Measurements from ENCODE around the gene CFAP74.
"Not testable (repeated sequence)": the region's sequence is repeated elsewhere in the genome, so short reads cannot be mapped to it uniquely, and the experiment has no call there.

Gene CFAP74

DNA sequence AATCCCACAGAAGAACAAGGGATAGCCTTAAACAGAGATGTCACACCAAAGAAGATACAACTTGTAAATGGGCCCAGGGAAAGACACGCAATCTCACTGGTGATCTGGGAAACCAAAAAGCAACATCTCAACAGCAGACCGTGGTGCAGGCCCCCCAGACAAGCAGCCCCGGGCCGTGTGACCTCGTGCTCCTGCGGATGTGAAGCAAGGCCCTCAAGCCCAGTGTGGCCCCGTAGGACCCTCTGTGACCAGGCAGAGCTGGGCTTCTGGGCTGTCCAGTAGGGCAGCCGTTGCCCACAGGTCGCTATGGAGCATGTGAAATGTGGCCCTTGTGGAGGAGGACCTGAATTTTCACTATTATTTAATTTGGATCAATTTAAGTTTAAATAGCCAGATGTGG is 49.6 kb downstream of the CFAP74 start:
- DNase-seq (ENCODE audit: low read depth in 2 of 2, low spot score in 1 of 2), result no peak

DNA sequence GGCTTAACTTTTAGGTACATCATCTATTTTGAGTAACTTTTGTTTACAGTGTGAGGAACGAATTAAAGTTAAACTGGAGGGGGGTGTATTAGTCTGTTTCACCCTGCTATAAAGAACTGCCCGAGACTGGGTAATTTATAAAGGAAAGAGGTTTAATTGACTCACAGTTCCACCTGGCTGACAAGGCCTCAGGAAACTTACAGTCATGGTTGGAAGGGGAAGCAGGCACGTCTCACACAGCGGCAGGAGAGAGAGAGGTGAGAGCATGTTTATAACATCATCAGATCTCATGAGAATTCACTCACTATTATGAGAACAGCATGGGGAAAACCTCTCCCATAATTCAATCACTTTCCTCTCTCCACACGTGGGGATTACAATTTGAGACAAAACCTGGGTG is 52.6 kb downstream of the CFAP74 start:
- DNase-seq (ENCODE audit: low read depth in 2 of 2, low spot score in 1 of 2), result no peak

DNA sequence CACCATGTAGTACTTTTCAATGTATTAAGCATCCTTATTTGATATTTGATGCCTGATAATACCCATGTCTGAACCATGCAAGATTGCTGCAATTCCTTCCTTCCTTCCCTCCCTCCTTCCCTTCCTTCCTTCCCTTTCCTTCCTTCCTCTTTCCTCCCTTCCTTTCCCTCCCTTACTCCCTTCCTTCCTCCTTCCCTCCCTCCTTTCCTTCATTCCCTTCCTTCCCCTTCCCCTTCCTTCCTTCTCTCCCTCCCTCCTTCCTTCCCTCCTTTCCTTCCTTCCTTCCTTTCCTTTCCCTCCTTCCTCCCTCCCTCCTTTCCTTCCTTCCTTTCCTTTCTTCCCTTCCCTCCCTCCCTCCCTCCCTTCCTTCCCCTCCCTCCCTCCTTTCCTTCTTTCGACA is 54.8 kb downstream of the CFAP74 start:
- DNase-seq (ENCODE audit: low read depth in 2 of 2, low spot score in 1 of 2), result no peak

DNA sequence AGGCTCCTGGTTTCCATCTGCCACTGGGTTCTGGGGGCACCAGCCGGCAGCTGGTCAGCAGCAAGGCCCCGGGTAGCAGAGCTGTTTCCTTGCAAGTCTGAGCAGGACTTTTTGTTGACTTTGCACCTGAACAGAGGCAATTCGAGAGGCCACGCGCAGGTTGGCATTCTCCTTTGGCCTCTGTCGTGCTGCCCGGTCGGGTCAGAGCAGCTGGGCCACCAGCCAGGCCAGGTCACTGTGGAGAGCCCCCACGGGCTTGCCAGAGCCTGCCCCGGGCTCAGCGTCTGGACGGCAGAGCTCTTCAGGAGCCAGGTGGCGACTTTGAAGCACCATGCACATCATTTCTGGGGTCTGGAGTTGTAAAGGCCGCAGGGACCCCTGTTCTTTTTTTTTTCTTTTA is 56.1 kb downstream of the CFAP74 start:
- DNase-seq (ENCODE audit: low read depth in 2 of 2, low spot score in 1 of 2), result no peak

DNA sequence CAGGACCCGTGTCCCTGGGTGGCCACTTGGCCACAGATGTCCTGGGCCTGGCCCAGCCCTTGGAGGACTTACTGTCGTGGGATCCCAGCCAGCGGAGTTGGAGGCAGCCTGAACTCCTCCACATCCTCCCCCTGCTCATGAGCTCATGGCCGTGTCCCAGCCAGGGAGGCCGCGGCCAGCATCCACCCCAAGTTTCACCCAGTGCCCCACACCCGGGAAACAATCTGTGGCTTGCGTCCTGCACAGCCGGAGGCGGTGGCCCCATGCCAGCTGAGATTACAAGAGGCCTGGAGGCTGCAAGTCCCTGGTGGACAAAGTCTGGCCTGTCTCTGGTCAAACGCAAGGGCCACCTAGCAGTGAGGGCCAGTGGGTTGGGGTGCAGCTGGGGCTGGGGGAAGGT is 57.0 kb downstream of the CFAP74 start:
- no peak for DNase-seq (ENCODE audit: low read depth in 2 of 2, low spot score in 1 of 2)

DNA sequence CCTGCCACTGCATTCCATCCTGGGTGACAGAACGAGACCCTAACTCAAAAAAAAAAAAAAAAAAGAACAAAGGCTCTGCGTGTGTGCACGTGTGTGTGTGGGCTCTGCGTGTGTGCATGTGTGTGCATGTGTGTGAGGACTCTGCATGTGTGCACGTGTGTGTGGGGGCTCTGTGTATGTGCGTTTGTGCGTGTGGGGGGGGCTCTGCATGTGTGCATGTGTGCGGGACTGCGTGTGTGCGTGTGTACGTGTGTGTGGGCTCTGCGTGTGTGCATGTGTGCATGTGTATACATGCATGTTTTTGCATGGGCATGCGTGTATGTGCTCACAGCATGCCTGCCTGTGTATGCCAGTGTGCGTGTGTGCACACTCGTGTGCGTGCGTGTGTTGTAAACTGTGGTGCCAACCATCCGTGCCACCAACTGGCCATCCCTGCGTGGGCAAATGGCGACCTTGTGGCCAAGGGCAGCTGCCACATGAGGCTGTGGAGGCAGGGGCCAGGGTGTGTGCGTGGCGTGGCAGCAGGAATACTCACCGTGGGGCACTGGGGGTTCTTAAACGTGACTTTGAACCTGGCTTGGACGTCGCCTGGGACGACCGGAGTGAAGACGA is 57.7 kb downstream of the CFAP74 start:
- DNase-seq (ENCODE audit: low read depth in 2 of 2, low spot score in 1 of 2), result no peak

DNA sequence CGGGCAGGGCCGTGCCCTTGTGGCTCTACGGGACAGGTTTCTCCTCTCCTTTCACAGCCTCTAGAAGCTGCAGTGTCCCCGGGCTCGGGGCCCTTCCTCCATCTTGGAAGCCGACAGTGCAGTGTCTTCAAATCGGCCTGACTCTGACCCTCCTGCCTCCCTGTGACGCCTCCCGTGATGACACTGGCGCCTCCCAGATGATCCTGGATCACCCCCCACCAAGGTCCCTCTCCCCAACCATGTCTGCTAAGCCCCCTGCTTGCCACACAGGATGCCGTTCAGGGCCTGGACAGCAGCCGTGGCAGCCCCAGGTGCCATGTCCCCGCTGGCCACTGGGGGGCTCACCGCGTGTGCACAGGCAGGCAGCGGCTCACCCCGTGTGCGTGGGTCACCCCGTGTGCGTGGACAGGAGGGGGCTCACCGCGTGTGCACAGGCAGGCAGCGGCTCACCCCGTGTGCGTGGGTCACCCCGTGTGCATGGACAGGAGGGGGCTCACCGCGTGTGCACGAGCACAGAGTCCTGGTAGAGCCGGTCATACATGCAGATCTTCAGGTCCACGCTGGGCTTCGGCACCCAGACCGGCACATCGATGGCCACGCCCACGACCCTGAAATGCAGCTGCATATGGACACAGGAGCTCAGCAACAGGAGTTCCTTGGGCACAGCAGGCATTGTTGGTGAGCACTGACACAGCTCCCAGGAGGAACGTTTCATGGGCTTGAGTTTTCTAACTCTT is 59.6 kb downstream of the CFAP74 start:
- peak; percentile 22 to 28 for DNase-seq (ENCODE audit: low read depth in 2 of 2, low spot score in 1 of 2)

DNA sequence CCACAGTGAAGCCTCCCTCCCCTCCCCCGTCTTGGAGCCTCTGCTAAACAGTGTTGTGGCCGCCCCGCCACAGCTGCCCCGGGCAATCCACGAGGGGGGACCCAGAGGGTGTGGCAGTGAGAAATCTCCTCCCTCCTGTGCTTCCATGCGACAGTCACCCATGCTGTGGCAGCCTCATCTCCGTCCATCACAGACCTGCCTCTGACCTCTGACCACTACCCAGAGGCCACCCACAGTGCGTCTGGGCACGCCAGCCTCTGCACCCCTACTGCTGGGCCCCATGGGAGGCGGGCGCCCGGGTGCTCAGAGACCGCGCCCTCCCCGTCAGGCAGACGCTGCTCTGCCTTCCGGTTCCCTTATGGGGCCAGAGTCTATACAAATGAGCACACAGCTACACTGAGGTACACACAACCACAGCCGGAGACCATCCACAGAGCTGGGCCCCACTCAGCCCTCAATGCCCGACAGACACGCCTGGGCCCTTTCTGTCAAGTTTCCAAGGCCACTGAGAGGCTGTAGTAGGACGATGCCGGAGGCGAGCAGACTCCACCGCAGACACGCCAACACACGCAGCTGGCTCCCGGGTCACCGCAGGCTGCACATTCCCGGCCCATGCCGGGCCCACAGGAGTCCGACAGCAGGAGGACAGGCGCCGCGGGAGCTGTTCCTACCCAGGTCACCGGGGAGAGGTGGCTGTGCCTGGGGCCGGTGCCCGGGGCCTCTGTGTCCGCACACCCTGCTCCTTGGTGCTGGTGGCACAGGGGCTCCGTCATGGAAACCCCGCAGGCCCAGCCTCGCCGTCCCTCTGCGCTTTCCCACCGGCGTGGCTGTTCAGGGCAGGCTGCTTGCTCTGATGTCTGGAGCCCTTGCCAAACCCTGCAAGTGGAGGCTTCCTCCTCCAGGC is 60.6 kb downstream of the CFAP74 start:
- DNase-seq (ENCODE audit: low read depth in 2 of 2, low spot score in 1 of 2), result no peak

DNA sequence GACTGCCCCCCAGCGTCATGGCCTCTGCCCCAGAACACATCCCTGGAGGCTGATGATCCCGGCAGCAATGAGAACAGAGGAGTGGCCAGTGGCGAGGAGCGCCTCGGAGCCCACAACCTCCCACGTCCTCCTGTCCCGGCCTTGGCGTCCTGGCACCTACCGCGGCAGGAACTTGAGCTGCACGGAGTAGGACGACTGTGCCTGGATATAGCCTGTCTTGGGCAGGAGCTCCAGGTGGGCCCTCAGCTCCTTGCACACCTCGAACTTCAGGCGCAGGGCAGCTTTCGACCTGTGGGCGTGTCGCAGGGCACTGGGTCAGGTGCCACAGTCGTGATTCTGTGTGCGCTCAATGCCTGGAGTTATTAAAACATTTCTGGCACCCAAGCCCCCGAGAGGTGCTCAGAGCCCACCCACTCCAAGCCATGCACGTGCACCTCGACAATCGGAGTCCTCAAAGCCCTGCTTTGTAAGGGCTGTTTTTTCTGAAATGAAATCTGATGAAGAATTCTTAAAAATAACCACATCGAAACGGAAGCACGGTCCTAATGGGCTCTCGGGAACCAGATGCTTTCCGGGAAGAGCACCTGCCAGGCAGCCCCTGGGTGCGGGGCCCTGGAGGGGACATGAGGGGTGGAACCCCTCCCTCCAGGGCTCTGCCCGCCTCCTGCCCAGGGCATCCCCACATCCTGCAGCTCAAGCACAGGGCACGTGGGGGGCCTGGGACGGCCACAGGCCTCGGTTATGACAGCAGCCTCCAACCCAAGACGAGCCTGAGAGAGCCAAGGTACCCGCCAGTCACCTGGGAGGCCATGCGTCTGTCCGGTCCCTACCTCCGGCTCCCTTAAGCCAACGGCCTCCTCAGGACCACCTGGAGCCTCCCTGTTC is 61.5 kb downstream of the CFAP74 start:
- DNase-seq (ENCODE audit: low read depth in 2 of 2, low spot score in 1 of 2), result no peak

DNA sequence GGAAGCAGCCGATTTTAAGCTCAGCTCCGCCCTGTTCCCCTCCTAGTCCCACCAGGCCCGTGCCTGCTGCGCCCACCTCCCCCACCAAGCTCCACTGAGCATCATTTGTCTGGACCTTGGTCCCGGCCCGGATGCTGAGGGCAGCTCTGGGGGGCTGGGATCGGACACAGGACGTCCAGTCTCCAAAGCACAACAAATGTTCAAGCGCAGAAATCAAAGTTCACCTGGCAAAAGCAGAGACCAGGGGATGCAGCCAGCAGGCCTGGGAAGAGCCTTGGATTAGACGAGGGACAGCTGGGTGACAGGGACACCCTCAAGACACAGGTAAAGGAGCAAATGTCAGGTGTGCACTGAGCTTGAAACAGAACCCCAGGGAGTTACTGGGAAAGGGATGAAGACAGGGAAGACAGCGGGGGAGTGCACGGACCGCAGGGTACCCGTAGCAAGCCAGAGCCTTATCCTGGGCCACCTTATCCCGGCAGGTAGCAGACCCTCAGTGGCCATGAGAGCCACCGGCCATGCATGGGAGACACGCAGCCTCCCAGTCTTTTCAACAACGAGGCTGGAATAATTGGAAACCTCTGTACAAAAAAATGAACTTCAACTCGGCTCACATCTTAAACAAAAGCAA is 62.3 kb downstream of the CFAP74 start:
- no peak for DNase-seq (ENCODE audit: low read depth in 2 of 2, low spot score in 1 of 2)

DNA sequence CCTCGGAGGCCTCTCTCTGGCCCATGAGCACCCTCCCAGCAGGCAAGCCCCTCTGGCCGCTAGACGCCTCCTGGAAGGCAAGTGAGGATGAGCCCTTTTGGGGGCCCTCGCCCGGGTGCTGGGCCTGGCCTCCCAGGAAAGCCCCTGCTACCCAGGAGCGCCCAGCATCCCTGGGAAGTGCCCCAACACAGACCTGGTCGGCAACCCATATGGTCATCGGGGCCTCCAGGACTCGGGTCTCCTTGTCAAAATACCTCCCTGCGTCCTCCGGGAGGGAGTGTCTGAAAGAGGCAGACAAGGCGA is 63.5 kb downstream of the CFAP74 start:
- no peak for DNase-seq (ENCODE audit: low read depth in 2 of 2, low spot score in 1 of 2)

DNA sequence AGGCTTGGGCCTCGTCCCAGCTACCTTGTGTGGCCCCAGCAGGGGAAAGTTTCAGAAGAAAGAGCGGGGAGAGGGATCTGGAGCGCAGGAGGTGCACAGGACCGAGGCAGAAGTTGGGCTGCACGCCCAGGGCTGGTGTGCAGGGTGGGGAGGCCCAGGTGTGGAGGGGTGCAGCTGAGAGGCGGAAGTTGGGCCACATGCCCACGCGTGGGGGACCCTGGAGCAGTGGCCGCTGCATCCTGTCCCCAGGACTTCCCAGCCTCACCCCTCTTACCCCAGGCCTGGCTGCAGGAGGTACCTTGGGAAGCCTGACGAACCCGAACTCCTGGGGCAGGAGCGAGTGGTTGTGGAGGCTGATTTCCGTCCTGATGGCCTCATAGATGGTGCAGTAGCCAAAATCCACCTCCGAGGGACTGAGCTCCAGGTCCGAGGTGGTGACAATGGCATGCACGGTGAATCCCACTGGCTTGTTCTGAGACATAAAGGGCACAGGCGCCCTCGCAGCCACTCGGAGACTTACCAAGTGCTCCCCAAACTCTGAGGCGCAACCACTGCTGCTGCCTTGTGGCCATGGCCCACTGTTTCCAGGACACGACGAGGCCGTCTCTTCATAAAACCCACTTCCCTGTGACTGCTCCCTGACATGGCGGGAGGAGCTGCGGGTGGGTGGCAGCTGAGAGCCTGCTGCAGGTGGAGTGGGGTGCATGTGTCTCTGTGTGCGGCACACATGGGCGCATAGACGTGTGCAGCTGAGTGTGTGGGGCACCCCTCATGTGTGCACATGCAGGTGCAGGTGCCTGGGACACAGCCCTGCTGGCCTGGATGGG is 64.1 kb downstream of the CFAP74 start:
- no peak for DNase-seq (ENCODE audit: low read depth in 2 of 2, low spot score in 1 of 2)

DNA sequence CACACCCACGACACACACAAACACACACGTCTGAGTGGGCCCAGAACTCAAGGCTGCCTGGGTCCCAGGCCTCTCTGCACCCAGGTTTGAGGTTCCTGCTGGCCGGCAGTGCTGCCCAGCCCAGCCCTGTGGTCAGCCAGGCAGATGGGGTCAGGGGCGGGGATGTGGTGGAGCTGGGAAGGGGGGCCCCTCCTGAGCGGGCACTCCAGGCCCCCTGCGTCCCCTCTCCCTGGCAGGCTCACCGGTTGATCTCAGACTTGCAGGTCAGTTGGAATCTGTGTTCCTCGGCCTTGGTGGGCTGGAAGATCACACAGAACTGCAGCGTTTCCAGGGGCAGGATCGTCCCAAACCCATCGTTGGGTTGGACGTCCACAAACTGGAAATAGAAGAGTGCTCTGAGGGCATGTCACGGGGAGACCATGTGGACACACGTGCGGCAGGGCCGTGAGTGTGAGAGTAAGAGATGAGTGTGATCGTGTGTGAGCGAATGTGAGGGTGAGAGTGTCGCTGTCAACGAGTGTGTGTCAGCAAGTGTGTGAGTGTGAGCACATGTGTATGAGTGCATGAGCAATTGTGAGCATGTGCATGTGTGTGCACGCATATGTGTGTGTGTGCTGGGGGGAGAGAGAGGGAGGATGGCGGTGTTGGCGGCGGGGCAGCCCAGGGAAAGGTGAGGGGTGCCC is 64.8 kb downstream of the CFAP74 start:
- no peak for DNase-seq (ENCODE audit: low read depth in 2 of 2, low spot score in 1 of 2)

DNA sequence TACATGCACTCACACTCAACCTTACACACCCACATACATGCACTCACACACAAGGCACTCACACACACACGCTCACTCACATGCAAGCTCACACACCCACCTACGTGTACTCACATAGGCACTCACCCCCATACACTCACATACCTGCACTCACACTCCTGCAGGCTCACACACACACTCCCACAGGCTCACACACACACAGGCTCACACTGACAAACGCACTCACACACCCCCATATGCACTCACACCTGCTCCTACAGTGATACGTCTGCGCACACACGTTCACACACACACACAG is 65.4 kb downstream of the CFAP74 start:
- no peak for DNase-seq (ENCODE audit: low read depth in 2 of 2, low spot score in 1 of 2)

DNA sequence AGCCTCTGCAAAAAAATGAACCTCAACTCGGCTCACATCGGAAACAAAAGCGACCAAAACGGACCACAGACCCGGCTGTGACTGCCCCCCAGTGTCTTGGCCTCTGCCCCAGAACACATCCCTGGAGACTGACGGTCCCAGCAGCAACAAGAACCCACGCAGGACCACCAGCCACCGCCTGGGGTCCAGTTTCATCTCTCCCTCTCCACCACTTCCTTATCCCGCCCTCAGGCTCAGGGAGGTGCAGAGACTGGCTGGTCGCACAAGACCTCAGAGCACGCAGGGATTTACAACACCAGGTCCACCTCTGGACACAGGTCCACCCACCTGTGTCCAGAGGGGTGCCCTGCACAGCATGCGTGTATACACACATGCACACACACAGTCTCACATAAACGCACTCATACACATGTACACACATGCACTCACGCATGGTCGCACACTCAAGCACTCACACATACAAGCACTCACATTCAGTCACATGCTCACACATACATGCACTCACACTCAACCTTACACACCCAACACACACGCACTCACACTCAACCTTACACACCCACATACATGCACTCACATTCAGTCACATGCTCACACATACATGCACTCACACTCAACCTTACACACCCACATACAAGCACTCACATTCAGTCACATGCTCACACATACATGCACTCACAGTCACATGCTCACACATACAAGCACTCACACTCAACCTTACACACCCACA is 65.9 kb downstream of the CFAP74 start:
- no peak for DNase-seq (ENCODE audit: low read depth in 2 of 2, low spot score in 1 of 2)

DNA sequence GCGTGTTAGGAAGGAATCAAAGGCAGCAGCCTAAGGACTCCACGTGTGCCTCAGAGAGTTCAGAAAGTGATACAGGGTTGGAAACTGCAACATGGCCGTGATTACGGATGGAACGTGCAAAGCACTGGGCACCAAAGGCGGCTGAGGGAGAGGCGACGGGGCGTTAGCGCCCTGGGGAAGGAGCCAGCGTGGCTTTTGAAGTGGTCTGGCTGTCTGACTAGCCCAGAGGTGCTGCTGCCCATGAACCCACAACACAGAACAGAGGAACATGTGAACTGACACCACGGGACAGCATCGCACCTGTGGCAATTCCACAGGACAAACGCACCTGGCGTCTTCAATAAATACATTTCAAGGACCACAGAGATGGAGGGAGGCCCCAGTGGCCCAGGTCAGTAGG is 66.5 kb downstream of the CFAP74 start:
- DNase-seq (ENCODE audit: low read depth in 2 of 2, low spot score in 1 of 2), result no peak

DNA sequence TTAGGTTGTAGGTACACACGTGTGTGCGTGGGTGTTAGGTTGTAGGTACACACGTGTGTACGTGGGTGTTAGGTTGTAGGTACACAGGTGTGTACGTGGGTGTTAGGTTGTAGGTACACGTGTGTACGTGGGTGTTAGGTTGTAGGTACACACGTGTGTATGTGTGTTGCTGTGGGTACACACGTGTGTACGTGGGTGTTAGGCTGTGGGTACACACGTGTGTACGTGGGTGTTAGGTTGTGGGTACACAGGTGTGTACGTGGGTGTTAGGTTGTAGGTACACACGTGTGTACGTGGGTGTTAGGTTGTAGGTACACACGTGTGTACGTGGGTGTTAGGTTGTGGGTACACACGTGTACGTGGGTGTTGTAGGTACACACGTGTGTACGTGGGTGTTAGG is 68.7 kb downstream of the CFAP74 start:
- not testable (repeated sequence) for DNase-seq (ENCODE audit: low read depth in 2 of 2, low spot score in 1 of 2)

DNA sequence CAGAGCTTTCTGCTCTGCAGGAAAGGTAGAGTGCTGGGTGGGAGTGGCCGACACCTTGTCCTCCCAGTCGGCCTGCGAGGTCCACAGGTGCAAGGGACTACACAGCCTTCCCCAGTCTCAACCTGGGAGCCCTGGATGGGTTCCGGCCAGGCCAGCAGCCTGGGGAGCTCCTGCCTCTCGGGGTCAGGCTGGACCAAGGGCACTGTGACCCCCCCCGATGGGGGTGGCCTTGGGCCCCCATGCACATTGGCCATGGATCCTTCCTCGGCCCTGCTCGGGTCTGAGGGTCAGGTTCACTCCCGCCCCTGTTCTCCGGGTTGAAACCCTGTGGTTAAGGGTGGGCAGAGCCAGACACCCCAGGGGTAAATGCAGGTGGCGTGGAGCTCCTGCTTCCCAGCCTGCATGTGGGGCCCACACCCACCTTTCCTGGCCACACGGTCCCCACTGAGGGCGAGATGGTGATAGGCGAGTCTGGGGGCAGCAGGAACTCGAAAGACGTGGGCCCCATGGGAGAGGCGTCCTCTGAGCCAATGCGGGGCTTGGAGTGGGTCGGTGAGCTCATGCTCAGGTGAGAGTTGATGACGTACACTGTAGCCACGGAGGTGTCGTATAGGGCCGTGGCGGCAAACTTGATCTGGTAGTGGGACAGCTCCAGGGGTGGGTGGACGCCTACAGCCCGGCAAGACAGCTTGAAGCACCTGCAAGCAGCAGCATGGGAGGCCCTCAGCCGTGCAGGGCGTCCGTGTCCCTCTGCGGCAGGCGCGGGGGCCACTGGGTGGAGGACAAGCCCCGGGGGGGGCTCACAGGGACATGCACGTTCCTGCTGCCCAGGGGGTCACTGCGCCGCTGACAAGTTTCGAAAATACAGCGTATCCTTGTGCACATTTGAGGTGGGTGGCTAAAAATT is 73.7 kb downstream of the CFAP74 start:
- DNase-seq (ENCODE audit: low read depth in 2 of 2, low spot score in 1 of 2), result no peak
